HFFc6 (cell line): ENCODE measurements around the gene TARS3. TPM values are rescaled to one million over a fixed set of nuclear protein-coding genes. Genes with fewer than 3 reads are reported as not detected.

Source experiments
- DNase-seq: peaks from one replicate; pipeline ENCODE4 v3.0.0-alpha.2; 2018
- H3K27ac Mint-ChIP-seq: 2 replicates; pipeline ENCODE4 v1.8.0; 2020; ENCODE audit warnings: mild to moderate bottlenecking, mixed read lengths
- H3K27me3 Mint-ChIP-seq: 2 replicates; pipeline ENCODE4 v1.8.0; 2021; ENCODE audit warnings: mild to moderate bottlenecking, moderate library complexity, mixed read lengths; ENCODE audit not compliant: insufficient read depth
- H3K36me3 Mint-ChIP-seq: 2 replicates; pipeline ENCODE4 v1.8.0; 2021; ENCODE audit warnings: low read depth, mixed read lengths
- H3K4me1 Mint-ChIP-seq: 2 replicates; pipeline ENCODE4 v1.8.0; 2020; ENCODE audit warnings: low read depth, mixed read lengths
- H3K4me3 Mint-ChIP-seq: 2 replicates; pipeline ENCODE4 v1.8.0; 2020; ENCODE audit warnings: mild to moderate bottlenecking, moderate library complexity, mixed read lengths
- H3K9me3 Mint-ChIP-seq: 2 replicates; pipeline ENCODE4 v1.8.0; 2020; ENCODE audit warnings: mild to moderate bottlenecking, mixed read lengths
- total RNA-seq, 6 experiments: library from RNA; stranded (reverse); fragmentation: NEBNext Ultra II Directional; extraction: Animal tissue kit (Norgen Biotek cat#: 25700); gene quantifications; 2 replicates in 1 of 6; 3 replicates in 5 of 6; pipeline ENCODE4 v1.2.3, GENCODE V29; 2021
- TF ChIP-seq, protein P1 (sequence below): fragments of 200-600 bp; sonication (generic); IDR thresholded peaks from 2 replicates; pipeline ENCODE4 v1.5.0; 2021; ENCODE audit warnings: antibody characterized with exemption, mild to moderate bottlenecking

Gene TARS3
- total RNA-seq, 6 experiments from 2014 or later, result 6.7 to 9.1 (median 7.8) TPM

GRCh38 chr15:101619615-101619865 is 104.7 kb downstream of the TARS3 start:
- no peak overlapping the region for H3K4me3 Mint-ChIP-seq

DNA sequence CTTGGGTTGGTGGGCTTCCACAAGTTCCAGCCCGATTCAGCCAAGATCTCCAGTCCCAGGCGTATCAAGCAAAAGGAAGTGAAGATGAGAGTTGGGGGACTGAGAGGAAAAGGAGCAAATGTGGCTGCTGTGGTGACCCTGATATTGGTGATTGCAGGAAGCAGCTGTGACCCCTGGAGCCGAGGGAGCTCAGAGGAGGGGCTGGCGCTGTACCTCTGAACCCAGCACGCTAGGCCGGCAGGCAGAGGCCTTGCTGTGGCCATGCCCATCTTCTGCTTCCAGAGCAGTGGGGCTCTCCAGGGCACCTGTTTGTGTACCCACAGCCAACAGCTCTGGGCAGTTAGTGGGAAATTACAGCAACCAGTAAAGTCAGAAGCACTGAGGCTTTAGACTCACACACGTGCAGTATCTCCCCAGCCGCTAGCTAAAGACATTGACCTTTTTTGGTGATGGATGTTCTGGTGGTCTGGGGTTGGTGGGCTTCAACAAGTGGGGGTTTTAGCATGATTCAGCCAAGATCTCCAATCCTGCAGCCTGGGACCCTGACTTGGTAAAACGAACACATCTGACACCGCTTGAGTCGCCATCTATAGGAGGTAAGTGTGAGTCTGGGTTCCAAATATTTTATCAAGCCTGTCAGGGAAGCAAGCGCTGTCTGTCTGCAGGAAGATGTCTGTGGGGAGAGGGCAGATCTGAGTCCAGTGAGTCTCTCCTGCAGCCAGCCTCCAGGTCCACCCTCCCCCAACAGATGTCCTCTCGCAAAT is 105.2 kb downstream of the TARS3 start:
- DNase-seq, result no peak
- peaks cover 3% of the 10 kb centered on the region for H3K27me3 Mint-ChIP-seq

More at GRCh38 chr15:101619615-101619865, 104.7 kb downstream of the TARS3 start:
- Mint-ChIP-seq H3K27me3 (no peaks in the 10 kb centered on the region; the same call in none of the 2 replicates), H3K36me3 (peaks cover 6% of the 10 kb centered on the region; the same call in 1 of the 2 replicates), H3K9me3 (no peaks in the 10 kb centered on the region), H3K27ac (no peak overlapping the region), H3K4me1 (peaks cover 27% of the 10 kb centered on the region)
- no peak for DNase-seq
- TF ChIP-seq, protein P1, sequence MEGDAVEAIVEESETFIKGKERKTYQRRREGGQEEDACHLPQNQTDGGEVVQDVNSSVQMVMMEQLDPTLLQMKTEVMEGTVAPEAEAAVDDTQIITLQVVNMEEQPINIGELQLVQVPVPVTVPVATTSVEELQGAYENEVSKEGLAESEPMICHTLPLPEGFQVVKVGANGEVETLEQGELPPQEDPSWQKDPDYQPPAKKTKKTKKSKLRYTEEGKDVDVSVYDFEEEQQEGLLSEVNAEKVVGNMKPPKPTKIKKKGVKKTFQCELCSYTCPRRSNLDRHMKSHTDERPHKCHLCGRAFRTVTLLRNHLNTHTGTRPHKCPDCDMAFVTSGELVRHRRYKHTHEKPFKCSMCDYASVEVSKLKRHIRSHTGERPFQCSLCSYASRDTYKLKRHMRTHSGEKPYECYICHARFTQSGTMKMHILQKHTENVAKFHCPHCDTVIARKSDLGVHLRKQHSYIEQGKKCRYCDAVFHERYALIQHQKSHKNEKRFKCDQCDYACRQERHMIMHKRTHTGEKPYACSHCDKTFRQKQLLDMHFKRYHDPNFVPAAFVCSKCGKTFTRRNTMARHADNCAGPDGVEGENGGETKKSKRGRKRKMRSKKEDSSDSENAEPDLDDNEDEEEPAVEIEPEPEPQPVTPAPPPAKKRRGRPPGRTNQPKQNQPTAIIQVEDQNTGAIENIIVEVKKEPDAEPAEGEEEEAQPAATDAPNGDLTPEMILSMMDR, result no peak

GRCh38 chr15:101618076-101618475 is 106.2 kb downstream of the TARS3 start:
- peaks cover 29% of the 10 kb centered on the region for H3K4me1 Mint-ChIP-seq
- DNase-seq, result no peak
- no peaks in the 10 kb centered on the region for H3K9me3 Mint-ChIP-seq
- TF ChIP-seq, protein P1, result no peak
- no peak overlapping the region for H3K4me3 Mint-ChIP-seq
- H3K36me3 Mint-ChIP-seq, result no peaks in the 10 kb centered on the region; the same call in 1 of the 2 replicates
- no peak overlapping the region for H3K27ac Mint-ChIP-seq
- peaks cover 8% of the 10 kb centered on the region for H3K27me3 Mint-ChIP-seq

More for the DNA sequence above, 105.2 kb downstream of the TARS3 start:
- TF ChIP-seq, protein P1, result no peak
- H3K9me3 Mint-ChIP-seq, result no peaks in the 10 kb centered on the region
- H3K27ac Mint-ChIP-seq, result no peak overlapping the region
- H3K36me3 Mint-ChIP-seq, result peaks cover 6% of the 10 kb centered on the region; the same call in 1 of the 2 replicates
- no peak overlapping the region for H3K4me3 Mint-ChIP-seq
- H3K4me1 Mint-ChIP-seq, result peaks cover 24% of the 10 kb centered on the region

- Mint-ChIP-seq H3K9me3 (no peaks in the 10 kb centered on the region), H3K27me3 (peaks cover 9% of the 10 kb centered on the region), H3K27ac (no peak overlapping the region), H3K4me3 (no peak overlapping the region), H3K36me3 (no peaks in the 10 kb centered on the region), H3K4me1 (peaks cover 29% of the 10 kb centered on the region)
- no peak for DNase-seq
- TF ChIP-seq, protein P1, result no peak
Measured at GRCh38 chr15:101617390-101617965, 106.8 kb downstream of the TARS3 start.

DNA sequence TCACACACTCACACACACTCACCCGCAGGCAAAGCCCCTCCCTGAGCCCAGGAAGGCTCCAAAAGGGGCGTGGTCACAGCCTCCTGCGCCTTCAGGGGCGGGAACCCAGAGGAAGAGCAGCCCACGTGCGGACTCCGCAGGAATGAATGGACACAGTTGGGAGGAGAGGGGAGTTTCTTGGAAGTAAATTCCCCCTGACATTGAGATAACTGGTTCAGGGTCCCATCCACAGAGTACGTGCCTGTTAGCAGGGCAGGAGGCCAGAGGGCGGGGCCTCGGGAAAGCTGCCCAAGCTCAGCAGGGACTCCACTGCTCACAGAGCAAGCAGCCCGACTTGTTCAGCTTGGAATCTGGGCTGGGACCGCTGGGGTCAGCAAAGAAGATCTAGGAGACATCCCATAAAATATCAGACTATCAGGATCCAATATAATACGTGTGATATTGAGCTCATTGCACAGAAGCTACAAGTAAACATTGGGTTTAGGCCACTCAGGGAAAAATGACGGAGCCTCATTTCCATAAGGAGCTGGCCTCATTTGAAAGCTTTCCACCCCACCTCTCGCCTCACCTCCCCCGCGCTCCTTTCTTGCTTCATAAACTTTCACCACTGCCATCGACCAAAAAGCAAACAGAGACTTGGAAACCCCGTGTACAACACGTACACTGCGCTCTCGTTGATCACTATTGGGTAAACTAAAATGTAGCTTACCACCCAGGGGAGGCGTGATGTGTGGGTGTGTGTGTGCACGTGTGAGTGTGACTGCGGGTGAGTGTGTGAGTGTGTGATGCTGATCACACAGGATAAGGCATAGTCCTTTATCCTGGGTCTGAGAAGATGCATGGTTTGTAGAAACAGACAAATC is 108.1 kb downstream of the TARS3 start:
- Mint-ChIP-seq H3K4me3 (peak overlapping the region; percentile 79), H3K36me3 (no peaks in the 10 kb centered on the region), H3K27ac (peak overlapping the region; percentile 62; the same call in 1 of the 2 replicates), H3K27me3 (peaks cover 17% of the 10 kb centered on the region), H3K4me1 (peaks cover 29% of the 10 kb centered on the region), H3K9me3 (no peaks in the 10 kb centered on the region)
- TF ChIP-seq, protein P1, result no peak
- DNase-seq, result peak; percentile 65
